GM19023 (cell line): ENCODE results near the gene FADS2.

Experiments used
- ATAC-seq: cut with Tn5 transposase; IDR thresholded peaks from one replicate; pipeline ENCODE4 v1.9.1; 2021; ENCODE audit warnings: mild to moderate bottlenecking, moderate library complexity; ENCODE audit not compliant: unreplicated experiment

The FADS2 gene

GRCh38 chr11:61914471-61915171 lies 86.5 kb downstream of the FADS2 start:
- no peak for ATAC-seq

DNA sequence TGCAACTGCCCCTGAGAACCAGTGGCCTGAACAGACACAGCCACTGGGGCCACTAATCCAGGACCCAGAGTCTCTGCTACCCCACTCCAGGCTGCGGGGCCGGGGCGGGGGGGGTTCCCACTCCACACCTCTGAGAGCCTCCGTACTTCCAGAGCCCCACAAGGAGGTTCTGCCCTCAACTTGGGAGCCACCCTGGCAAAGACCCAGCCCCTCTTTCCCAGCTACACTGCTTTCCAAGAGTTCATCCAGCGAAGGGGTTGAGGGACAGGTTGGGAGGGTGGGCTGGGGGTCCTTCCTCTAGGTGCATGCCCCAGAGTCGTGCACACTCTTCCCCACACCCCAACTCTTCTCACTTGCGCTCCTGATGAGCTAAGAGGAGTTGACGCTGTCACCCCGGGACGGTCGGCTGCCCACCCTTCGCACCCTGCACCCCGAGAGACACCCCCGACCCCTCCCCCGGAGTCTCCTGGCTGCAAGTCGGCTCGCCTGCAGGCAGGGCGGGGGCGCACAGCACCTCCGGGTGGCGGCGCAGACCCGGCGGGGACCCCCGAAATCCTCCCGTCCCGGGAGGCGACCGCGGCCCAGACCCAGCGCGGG lies 88.7 kb downstream of the FADS2 start:
- ATAC-seq, result no peak
